H1 (cell line): ENCODE data around the gene FAM177B. TPM values are rescaled to one million over a fixed set of nuclear protein-coding genes. Genes with fewer than 3 reads are reported as not detected.

Experiments used
- CTCF ChIA-PET: fragments of 300-600 bp; sonication (Branson Sonifier 250); formaldehyde crosslinking; loops from one replicate; lab custom pipeline; 2021; ENCODE audit not compliant: partially characterized antibody; lab: Charles Lee
- POLR2A ChIA-PET: fragments of 300-600 bp; sonication (Branson Sonifier 250); formaldehyde crosslinking; loops from one replicate; lab custom pipeline; 2021; ENCODE audit warnings: inconsistent platforms; ENCODE audit not compliant: partially characterized antibody; lab: Charles Lee
- DNase-seq, 2 experiments: peaks; one replicate each; pipeline versions ENCODE4 v3.0.0 to v3.0.0-alpha.2; 2010 to 2022; ENCODE audit warnings: low spot score in 2 of 2, low read depth in 1 of 2, mixed read lengths in 1 of 2
- FAIRE-seq: peaks from 2 replicates; lab custom pipeline; 2011; peaks lifted over from hg19 to GRCh38; lab: Jason Lieb, UNC
- H2AFZ ChIP-seq: 2 replicates; pipeline ENCODE4 v1.8.1; 2012; ENCODE audit warnings: low read length, inconsistent platforms
- H2AK5ac ChIP-seq: 2 replicates; pipeline ENCODE4 v1.6.1; 2013; ENCODE audit warnings: low read depth, low read length
- H2BK120ac ChIP-seq: replicated peaks from 2 replicates; pipeline ENCODE3; 2013; ENCODE audit warnings: low read depth, low read length, inconsistent platforms
- H2BK12ac ChIP-seq: 2 replicates; pipeline ENCODE4 v1.6.1; 2013; ENCODE audit warnings: low read depth, low read length
- H2BK15ac ChIP-seq: 2 replicates; pipeline ENCODE4 v1.6.1; 2013; ENCODE audit warnings: low read length
- H2BK20ac ChIP-seq: 2 replicates; pipeline ENCODE4 v1.6.1; 2013; ENCODE audit warnings: low read length
- H2BK5ac ChIP-seq: 2 replicates; pipeline ENCODE4 v1.6.1; 2013; ENCODE audit warnings: low read depth, low read length
- H3K14ac ChIP-seq: 2 replicates; pipeline ENCODE4 v1.6.1; 2013; ENCODE audit warnings: inconsistent platforms; ENCODE audit not compliant: insufficient read length
- H3K18ac ChIP-seq: 2 replicates; pipeline ENCODE4 v1.6.1; 2013; ENCODE audit warnings: low read length; ENCODE audit errors: extremely low read depth
- H3K23ac ChIP-seq: 2 replicates; pipeline ENCODE4 v1.6.1; 2013; ENCODE audit warnings: inconsistent platforms; ENCODE audit not compliant: insufficient read length
- H3K23me2 ChIP-seq: 2 replicates; pipeline ENCODE4 v1.6.1; 2013; ENCODE audit warnings: low read depth, low read length
- H3K27ac ChIP-seq: 2 replicates; pipeline ENCODE4 v1.6.1; 2011; ENCODE audit warnings: low read depth, low read length, inconsistent platforms
- H3K27me3 ChIP-seq, 4 experiments: replicated peaks in 1 of 4; 1 replicate in 1 of 4; 2 replicates in 3 of 4; pipeline versions ENCODE4 v1.6.1 to v1.8.1; 2011 to 2013; ENCODE audit warnings: low read length in 3 of 4, mild to moderate bottlenecking in 3 of 4, inconsistent platforms in 2 of 4, mixed read lengths in 2 of 4, moderate library complexity in 1 of 4; ENCODE audit not compliant: control insufficient read depth in 3 of 4, insufficient read depth in 3 of 4; ENCODE audit errors: extremely low read depth in 1 of 4
- H3K36me3 ChIP-seq, 4 experiments: 2 replicates each; pipeline versions ENCODE4 v1.6.1 to v1.8.1; 2011 to 2013; ENCODE audit warnings: mild to moderate bottlenecking in 4 of 4, low read length in 3 of 4, moderate library complexity in 2 of 4, control low read depth in 1 of 4, inconsistent platforms in 1 of 4; ENCODE audit not compliant: insufficient read depth in 4 of 4, control insufficient read depth in 2 of 4
- H3K4ac ChIP-seq: replicated peaks from 2 replicates; pipeline ENCODE3; 2013; ENCODE audit warnings: low read length, low read depth, mixed read lengths, inconsistent platforms; ENCODE audit not compliant: insufficient read length
- H3K4me1 ChIP-seq, 4 experiments: replicated peaks in 1 of 4; 1 replicate in 1 of 4; 2 replicates in 3 of 4; pipeline versions ENCODE4 v1.6.1 to v1.8.1; 2011 to 2013; ENCODE audit warnings: low read length in 3 of 4, inconsistent platforms in 2 of 4, mixed read lengths in 1 of 4; ENCODE audit not compliant: insufficient read depth in 4 of 4, control insufficient read depth in 3 of 4
- H3K4me2 ChIP-seq, 2 experiments: 2 replicates each; pipeline versions ENCODE4 v1.6.1 to v1.8.1; 2011 to 2013; ENCODE audit warnings: low read depth in 2 of 2, low read length in 2 of 2, control low read depth in 1 of 2, inconsistent platforms in 1 of 2, mild to moderate bottlenecking in 1 of 2; ENCODE audit not compliant: insufficient read depth in 1 of 2
- H3K4me3 ChIP-seq, 4 experiments: fragments of 200-600, 300-600 bp in 1 of 4; sonication (generic), shearing (Covaris generic), sonication (Bioruptor Twin) in 1 of 4; 2 replicates each; pipeline versions ENCODE4 v1.5.1 to v1.8.1; 2011 to 2016; ENCODE audit warnings: low read length in 4 of 4, low read depth in 3 of 4, control low read depth in 2 of 4, inconsistent platforms in 2 of 4, mild to moderate bottlenecking in 2 of 4, mixed read lengths in 1 of 4, moderate library complexity in 1 of 4; ENCODE audit not compliant: insufficient read depth in 2 of 4; ENCODE audit errors: extremely low read depth in 1 of 4
- H3K56ac ChIP-seq: replicated peaks from 2 replicates; pipeline ENCODE3; 2013; ENCODE audit warnings: low read depth, mild to moderate bottlenecking, mixed read lengths, low read length, inconsistent platforms; ENCODE audit not compliant: insufficient read length
- H3K79me1 ChIP-seq: 2 replicates; pipeline ENCODE4 v1.6.1; 2013; ENCODE audit warnings: low read depth, low read length, control low read depth
- H3K79me2 ChIP-seq, 2 experiments: 2 replicates each; pipeline versions ENCODE4 v1.6.1 to v1.8.1; 2012 to 2013; ENCODE audit warnings: low read length in 2 of 2, mild to moderate bottlenecking in 2 of 2, inconsistent platforms in 1 of 2; ENCODE audit not compliant: insufficient read depth in 2 of 2, control insufficient read depth in 1 of 2
- H3K9ac ChIP-seq, 4 experiments: replicated peaks in 1 of 4; 1 replicate in 1 of 4; 2 replicates in 3 of 4; pipeline versions ENCODE4 v1.6.1 to v1.8.1; 2011 to 2013; ENCODE audit warnings: low read depth in 3 of 4, low read length in 3 of 4, control low read depth in 2 of 4, mild to moderate bottlenecking in 2 of 4, moderate library complexity in 2 of 4, inconsistent platforms in 1 of 4; ENCODE audit errors: extremely low read depth in 1 of 4
- H3K9me3 ChIP-seq, 2 experiments: 2 replicates each; pipeline versions ENCODE4 v1.6.1 to v1.8.1; 2012 to 2013; ENCODE audit warnings: mild to moderate bottlenecking in 2 of 2, moderate library complexity in 2 of 2, control low read depth in 1 of 2, inconsistent platforms in 1 of 2, low read depth in 1 of 2, low read length in 1 of 2, mixed read lengths in 1 of 2; ENCODE audit not compliant: insufficient read depth in 2 of 2
- H4K20me1 ChIP-seq, 2 experiments: replicated peaks in 1 of 2; 2 replicates each; pipeline versions ENCODE3 to v1.8.1; 2011 to 2013; ENCODE audit warnings: inconsistent platforms in 2 of 2, low read length in 2 of 2, mild to moderate bottlenecking in 1 of 2; ENCODE audit not compliant: insufficient read depth in 2 of 2, control insufficient read depth in 1 of 2
- H4K5ac ChIP-seq: 2 replicates; pipeline ENCODE4 v1.6.1; 2013; ENCODE audit warnings: low read length, low read depth, mixed read lengths, inconsistent platforms; ENCODE audit not compliant: insufficient read length
- H4K8ac ChIP-seq: 2 replicates; pipeline ENCODE4 v1.8.0; 2013; ENCODE audit warnings: mild to moderate bottlenecking, moderate library complexity, low read length, inconsistent platforms; ENCODE audit not compliant: insufficient read depth; ENCODE audit errors: extremely low read depth
- H4K91ac ChIP-seq: replicated peaks from 2 replicates; pipeline ENCODE3; 2013; ENCODE audit warnings: low read length, mixed read lengths, inconsistent platforms; ENCODE audit not compliant: insufficient read length
- ATF2 ChIP-seq: IDR thresholded peaks from 2 replicates; pipeline ENCODE4 v1.6.1; 2012; ENCODE audit warnings: low read length, inconsistent platforms
- BRCA1 ChIP-seq: IDR thresholded peaks from 2 replicates; pipeline ENCODE4 v1.6.1; 2012; ENCODE audit warnings: low read depth, low read length, improper control_type of control experiment
- CEBPB ChIP-seq: IDR thresholded peaks from 2 replicates; pipeline ENCODE4 v1.6.1; 2012; ENCODE audit warnings: low read depth, low read length
- CHD1 ChIP-seq: IDR thresholded peaks from 2 replicates; pipeline ENCODE4 v1.6.1; 2012; ENCODE audit warnings: low read depth, low read length, improper control_type of control experiment
- EP300 ChIP-seq, 2 experiments: IDR thresholded peaks; 1 replicate in 1 of 2; 2 replicates in 1 of 2; pipeline ENCODE4 v1.6.1; 2011 to 2012; ENCODE audit warnings: low read depth in 2 of 2, low read length in 2 of 2, mild to moderate bottlenecking in 2 of 2, borderline replicate concordance in 1 of 2, inconsistent platforms in 1 of 2, moderate library complexity in 1 of 2
- GABPA ChIP-seq: IDR thresholded peaks from 2 replicates; pipeline ENCODE4 v1.6.1; 2011; ENCODE audit warnings: mild to moderate bottlenecking, low read length, moderate library complexity, borderline replicate concordance; ENCODE audit not compliant: insufficient read depth
- JUND ChIP-seq: IDR thresholded peaks from 2 replicates; pipeline ENCODE4 v1.6.1; 2011; ENCODE audit warnings: mild to moderate bottlenecking, improper control_type of control experiment, low read length
- RBBP5 ChIP-seq: IDR thresholded peaks from 2 replicates; pipeline ENCODE4 v1.7.1; 2012; ENCODE audit warnings: low read depth, mild to moderate bottlenecking, inconsistent platforms, low read length, moderate library complexity, borderline replicate concordance
- SIRT6 ChIP-seq: IDR thresholded peaks from one replicate; pipeline ENCODE4 v1.7.1; 2012; ENCODE audit warnings: low read length, inconsistent platforms
- TBP ChIP-seq: IDR thresholded peaks from 2 replicates; pipeline ENCODE4 v1.6.1; 2011; ENCODE audit warnings: low read depth, low read length, improper control_type of control experiment
- TCF12 ChIP-seq: IDR thresholded peaks from 2 replicates; pipeline ENCODE4 v1.6.1; 2011; ENCODE audit warnings: low read depth, mild to moderate bottlenecking, low read length
- YY1 ChIP-seq: IDR thresholded peaks from 2 replicates; pipeline ENCODE4 v1.6.1; 2011; ENCODE audit warnings: low read depth, mild to moderate bottlenecking, low read length
- WGBS, 2 experiments: shearing (Covaris generic) in 1 of 2; methylation state at CpG; one replicate each; pipeline versions ENCODE4 v1.1.6 to v1.1.7; 2013 to 2015; ENCODE audit warnings: low lambda C conversion rate in 2 of 2, mixed read lengths in 2 of 2, inconsistent platforms in 1 of 2, low coverage in 1 of 2, missing lambda C conversion rate in 1 of 2; ENCODE audit not compliant: insufficient replicate concordance in 2 of 2, insufficient coverage in 1 of 2, insufficient read length in 1 of 2; ENCODE audit errors: extremely low coverage in 1 of 2, missing lambda C conversion rate in 1 of 2; 5-methylcytosine and 5-hydroxymethylcytosine counted together
- polyA plus RNA-seq, 7 experiments: library from polyadenylated mRNA; depleted of rRNA in 3 of 7; stranded (reverse) in 5 of 7; unstranded in 2 of 7; fragments of >200 nt in 5 of 7; fragments of 200-250 nt in 2 of 7; gene quantifications; 1 replicate in 5 of 7; 2 replicates in 1 of 7; 4 replicates in 1 of 7; pipeline versions ENCODE4 v1.2.1 to v1.2.3, GENCODE V29; 2011 to 2013; ENCODE audit warnings: missing spikeins in 2 of 7, mixed read lengths in 2 of 7
- total RNA-seq: library from RNA; stranded (reverse); fragmentation: NEBNext Ultra II Directional; extraction: Animal tissue kit (Norgen Biotek cat#: 25700); gene quantifications from 2 replicates; pipeline ENCODE4 v1.2.1, GENCODE V29; 2021

FAM177B gene
- total and polyA plus RNA-seq, 2 of the 8 experiments (the other 6 are each of a cell fraction or from before 2014, with no cell fraction given): 0.06 TPM; not detected in 1

GRCh38 chr1:222769971-222770620 is 33.1 kb downstream of the FAM177B start:
- H3K27me3 ChIP-seq: no peaks in the 10 kb centered on the region
- WGBS, 2 experiments: 91% methylated on average over 2 of the region's 2 CpGs; no CpG with 5 or more reads in 1 of the 2 experiments
- TF ChIP-seq TBP: no peak
- TF ChIP-seq EP300 (IDR thresholded peaks at IDR 0.05; ENCODE audit: borderline replicate concordance in 1 of 2, low read depth in 2 of 2, low read length in 2 of 2): no peak
- no peak for TF ChIP-seq BRCA1
- TF ChIP-seq TCF12: no peak
- no peak for TF ChIP-seq ATF2
- TF ChIP-seq CHD1: no peak
- TF ChIP-seq CEBPB: no peak
- no peak for TF ChIP-seq SIRT6
- no peak for TF ChIP-seq GABPA
- TF ChIP-seq RBBP5: no peak
- no peak for TF ChIP-seq YY1
- no peak for TF ChIP-seq JUND

More at GRCh38 chr1:222769971-222770620, 33.1 kb downstream of the FAM177B start:
- Histone ChIP-seq H3K79me1 (no peaks in the 10 kb centered on the region), H2BK5ac (no peak overlapping the region), H2BK12ac (no peak overlapping the region), H2BK15ac (no peak overlapping the region), H3K23ac (no peak overlapping the region), H4K5ac (no peak overlapping the region), H2BK20ac (no peak overlapping the region), H3K4me3 (no peak overlapping the region), H3K79me2 (no peaks in the 10 kb centered on the region), H3K23me2 (no peaks in the 10 kb centered on the region; the same call in 1 of the 2 replicates), H3K18ac (no peak overlapping the region), H3K4me1 (no peaks in the 10 kb centered on the region), H3K27ac (no peak overlapping the region), H3K4me2 (no peak overlapping the region), H4K8ac (no peak overlapping the region), H3K9ac (no peak overlapping the region), H2BK120ac (no peak overlapping the region), H3K4ac (no peak overlapping the region), H3K36me3 (no peaks in the 10 kb centered on the region), H3K9me3 (peaks cover 15 to 21% of the 10 kb centered on the region in 2 experiments), H3K14ac (no peak overlapping the region), H4K20me1 (no peaks in the 10 kb centered on the region), H4K91ac (no peak overlapping the region), H3K56ac (no peak overlapping the region), H2AFZ (no peak overlapping the region), H2AK5ac (no peak overlapping the region)
- no peak for DNase-seq
- no peak for FAIRE-seq
- CTCF ChIA-PET: interaction anchor here (0.8 to 2.6 kb wide), 6 partner anchors 15 to 318 kb away, joined by 3 to 17 read pairs (median 4); no protein-coding TSS in a partner anchor
- POLR2A ChIA-PET: no interaction called here
